Mesendoderm (in vitro differentiated cells): ENCODE measurements around the gene AFG3L2.
"Not testable (repeated sequence)": the region's sequence is repeated elsewhere in the genome, so short reads cannot be mapped to it uniquely, and the experiment has no call there.

Source experiments
- DNase-seq: peaks from one replicate; pipeline ENCODE4 v3.0.0; 2013
- H2AK5ac ChIP-seq: 2 replicates; pipeline ENCODE4 v1.6.1; 2013; ENCODE audit warnings: low read length, inconsistent platforms
- H2BK120ac ChIP-seq: 2 replicates; pipeline ENCODE4 v1.6.1; 2013; ENCODE audit warnings: low read depth, mild to moderate bottlenecking, low read length, moderate library complexity, mixed read lengths
- H2BK15ac ChIP-seq: replicated peaks from 2 replicates; pipeline ENCODE4 v1.6.1; 2013; ENCODE audit warnings: low read depth, mild to moderate bottlenecking, moderate library complexity
- H2BK5ac ChIP-seq: 2 replicates; pipeline ENCODE4 v1.6.1; 2013; ENCODE audit warnings: low read length, inconsistent platforms
- H3K18ac ChIP-seq: 2 replicates; pipeline ENCODE4 v1.6.1; 2013; ENCODE audit warnings: mild to moderate bottlenecking, low read length, mixed read lengths
- H3K23ac ChIP-seq: one replicate; pipeline ENCODE4 v1.6.1; 2013; ENCODE audit warnings: low read length
- H3K27ac ChIP-seq: 2 replicates; pipeline ENCODE4 v1.5.1; 2013; ENCODE audit warnings: low read depth, mild to moderate bottlenecking, inconsistent platforms, low read length, moderate library complexity
- H3K27me3 ChIP-seq: 2 replicates; pipeline ENCODE4 v1.6.1; 2013; ENCODE audit warnings: low read length, control low read depth, mild to moderate bottlenecking, inconsistent platforms; ENCODE audit not compliant: insufficient read depth, poor library complexity
- H3K36me3 ChIP-seq: 2 replicates; pipeline ENCODE4 v1.6.1; 2013; ENCODE audit warnings: low read length, inconsistent platforms; ENCODE audit not compliant: control insufficient read depth, insufficient read depth
- H3K4ac ChIP-seq: one replicate; pipeline ENCODE4 v1.6.1; 2013; ENCODE audit warnings: low read depth, mild to moderate bottlenecking, low read length, moderate library complexity
- H3K4me1 ChIP-seq: 2 replicates; pipeline ENCODE4 v1.6.1; 2013; ENCODE audit warnings: low read depth, low read length, inconsistent platforms; ENCODE audit not compliant: control insufficient read depth
- H3K4me2 ChIP-seq: 2 replicates; pipeline ENCODE4 v1.6.1; 2013; ENCODE audit warnings: low read length
- H3K4me3 ChIP-seq: 2 replicates; pipeline ENCODE4 v1.5.1; 2013; ENCODE audit warnings: mild to moderate bottlenecking, low read length
- H3K56ac ChIP-seq: one replicate; pipeline ENCODE4 v1.6.1; 2013; ENCODE audit warnings: low read length
- H3K79me1 ChIP-seq: 2 replicates; pipeline ENCODE4 v1.6.1; 2013; ENCODE audit warnings: low read length, inconsistent platforms
- H3K79me2 ChIP-seq: 2 replicates; pipeline ENCODE4 v1.6.1; 2013; ENCODE audit warnings: mild to moderate bottlenecking, low read length; ENCODE audit not compliant: control insufficient read depth, insufficient read depth
- H3K9ac ChIP-seq: 2 replicates; pipeline ENCODE4 v1.6.1; 2013; ENCODE audit warnings: low read length, inconsistent platforms
- H4K5ac ChIP-seq: one replicate; pipeline ENCODE4 v1.6.1; 2013; ENCODE audit warnings: low read length
- H4K8ac ChIP-seq: one replicate; pipeline ENCODE4 v1.6.1; 2013; ENCODE audit warnings: low read depth, mild to moderate bottlenecking, control low read depth, low read length, moderate library complexity
- WGBS: extraction: QIAGEN DNeasy Blood & Tissue Kit; methylation state at CpG from one replicate; pipeline ENCODE4 v1.1.7; 2013; ENCODE audit warnings: low lambda C conversion rate, missing lambda C conversion rate; ENCODE audit not compliant: insufficient coverage; ENCODE audit errors: extremely low coverage; 5-methylcytosine and 5-hydroxymethylcytosine counted together

Gene AFG3L2

GRCh38 chr18:12421732-12422131 lies 44.7 kb upstream of the AFG3L2 start:
- no peak overlapping the region for H2BK15ac ChIP-seq
- H2BK5ac ChIP-seq, result no peak overlapping the region
- no peak overlapping the region for H3K27ac ChIP-seq
- H3K56ac ChIP-seq, result no peak overlapping the region
- no peak overlapping the region for H3K9ac ChIP-seq
- no peaks in the 10 kb centered on the region for H3K27me3 ChIP-seq
- no peak overlapping the region for H2AK5ac ChIP-seq
- no peaks in the 10 kb centered on the region for H3K79me1 ChIP-seq
- H3K4me3 ChIP-seq, result no peak overlapping the region
- no peaks in the 10 kb centered on the region for H3K4me1 ChIP-seq
- no CpG with 5 or more reads among the region's 5 CpGs for WGBS
- H3K23ac ChIP-seq, result no peak overlapping the region
- no peak overlapping the region for H4K5ac ChIP-seq
- H3K36me3 ChIP-seq, result no peaks in the 10 kb centered on the region
- H3K4ac ChIP-seq, result no peak overlapping the region
- H2BK120ac ChIP-seq, result no peak overlapping the region
- H3K4me2 ChIP-seq, result no peak overlapping the region
- DNase-seq, result peak; percentile 47
- no peak overlapping the region for H4K8ac ChIP-seq
- H3K79me2 ChIP-seq, result no peaks in the 10 kb centered on the region
- H3K18ac ChIP-seq, result no peak overlapping the region

DNA sequence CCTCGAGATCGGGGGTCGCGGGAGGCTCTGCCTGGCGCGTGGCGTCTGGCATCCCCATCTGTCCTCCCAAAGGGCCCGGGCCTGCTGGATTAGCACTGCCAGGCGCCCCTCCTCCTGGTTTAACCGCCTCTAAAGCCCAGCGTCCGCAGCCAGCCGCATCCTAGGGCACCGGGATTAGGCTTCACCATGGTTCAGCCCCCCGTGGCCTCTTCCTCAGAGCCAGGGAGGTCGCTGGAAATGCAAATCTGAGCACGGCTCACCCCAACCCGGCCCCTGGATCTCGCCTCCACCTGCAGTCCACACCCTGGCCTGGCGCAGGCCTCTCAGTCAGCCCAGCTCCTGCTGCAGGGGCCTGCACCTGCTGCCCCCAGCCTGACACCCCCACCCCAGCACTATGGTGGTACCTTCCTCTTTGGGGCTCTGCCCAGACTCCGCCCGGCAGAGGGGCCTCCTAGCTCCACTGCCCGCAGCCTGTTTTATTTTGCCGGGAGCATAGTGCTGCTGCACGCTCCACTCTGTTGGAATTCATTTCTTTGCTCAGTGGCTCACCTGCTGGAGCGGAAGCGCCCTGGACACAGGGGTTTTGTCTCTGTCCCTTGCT lies 43.9 kb upstream of the AFG3L2 start:
- Histone ChIP-seq H3K79me2 (no peaks in the 10 kb centered on the region), H3K18ac (peak overlapping the region; percentile 6), H3K56ac (peak overlapping the region; percentile 58), H4K5ac (no peak overlapping the region), H3K4ac (no peak overlapping the region), H3K4me3 (no peak overlapping the region), H3K23ac (no peak overlapping the region), H3K9ac (peak overlapping the region; percentile 44), H3K4me1 (no peaks in the 10 kb centered on the region), H3K79me1 (no peaks in the 10 kb centered on the region), H3K4me2 (no peak overlapping the region), H3K36me3 (no peaks in the 10 kb centered on the region), H2AK5ac (no peak overlapping the region), H3K27ac (no peak overlapping the region), H4K8ac (peak overlapping the region; percentile 77), H2BK5ac (no peak overlapping the region), H2BK15ac (no peak overlapping the region), H2BK120ac (no peak overlapping the region), H3K27me3 (no peaks in the 10 kb centered on the region)
- WGBS, result no CpG with 5 or more reads among the region's 27 CpGs
- DNase-seq, result peak; percentile 55

DNA sequence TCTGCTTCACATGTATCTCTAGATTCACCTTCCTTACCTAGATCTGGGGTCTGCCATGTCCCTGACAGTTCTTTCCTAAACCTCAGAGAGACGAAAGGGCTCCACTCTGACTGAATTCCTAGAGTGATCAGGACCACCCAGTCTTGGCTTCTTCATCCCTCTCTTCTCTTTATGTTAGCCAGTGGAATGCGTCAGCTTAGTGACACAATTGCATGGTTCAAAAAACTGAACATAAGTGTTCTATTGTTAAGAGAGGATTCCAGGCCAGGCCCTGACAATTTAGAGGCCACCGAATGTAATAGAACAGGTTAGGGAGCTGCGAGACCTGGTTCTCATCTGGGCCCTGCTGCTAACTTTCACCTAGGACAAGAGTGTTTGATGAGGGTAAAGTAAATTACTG lies 40.7 kb upstream of the AFG3L2 start:
- DNase-seq, result no peak
- Histone ChIP-seq H3K18ac (no peak overlapping the region), H3K36me3 (no peaks in the 10 kb centered on the region), H2AK5ac (no peak overlapping the region), H3K4me3 (no peak overlapping the region), H3K4me2 (no peak overlapping the region), H3K23ac (no peak overlapping the region), H3K27me3 (no peaks in the 10 kb centered on the region), H3K56ac (no peak overlapping the region), H3K4me1 (no peaks in the 10 kb centered on the region), H3K27ac (no peak overlapping the region), H2BK15ac (no peak overlapping the region), H3K4ac (no peak overlapping the region), H2BK120ac (no peak overlapping the region), H4K8ac (no peak overlapping the region), H3K9ac (no peak overlapping the region), H3K79me1 (no peaks in the 10 kb centered on the region), H2BK5ac (no peak overlapping the region), H4K5ac (no peak overlapping the region), H3K79me2 (no peaks in the 10 kb centered on the region)
- no CpG with 5 or more reads among the region's 4 CpGs for WGBS

- no CpG with 5 or more reads among the region's 5 CpGs for WGBS
Observed at GRCh38 chr18:12416098-12416729, 39.2 kb upstream of the AFG3L2 start.

DNA sequence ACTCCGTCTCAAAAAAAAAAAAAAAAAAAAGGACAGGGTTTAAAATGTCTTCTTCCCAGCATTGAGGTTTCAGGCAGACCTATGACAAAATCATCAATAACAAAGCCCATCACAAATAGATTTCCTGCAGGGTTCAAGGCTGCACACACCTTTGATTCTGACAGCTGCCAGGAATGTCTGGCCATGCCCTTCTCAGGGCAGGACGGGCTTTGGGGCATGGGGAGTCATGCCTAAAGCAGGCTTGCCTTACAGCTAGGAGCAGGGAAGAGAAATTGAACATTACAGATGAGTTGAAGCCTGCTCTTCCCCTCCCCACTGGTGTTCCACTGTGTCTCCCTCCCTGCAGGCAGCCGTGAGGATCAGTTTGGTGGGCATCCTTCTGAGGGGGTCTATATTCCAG lies 34.4 kb upstream of the AFG3L2 start:
- WGBS, result no CpG with 5 or more reads among the region's 3 CpGs
- no peak overlapping the region for H2BK5ac ChIP-seq
- no peak overlapping the region for H3K4ac ChIP-seq
- no peak overlapping the region for H3K23ac ChIP-seq
- H3K36me3 ChIP-seq, result no peaks in the 10 kb centered on the region
- H3K79me2 ChIP-seq, result peaks cover 3% of the 10 kb centered on the region
- no peak overlapping the region for H3K18ac ChIP-seq
- no peak overlapping the region for H3K4me3 ChIP-seq
- H3K56ac ChIP-seq, result no peak overlapping the region
- no peak overlapping the region for H3K27ac ChIP-seq
- peaks cover 11% of the 10 kb centered on the region for H3K79me1 ChIP-seq
- no peak overlapping the region for H3K9ac ChIP-seq
- no peak for DNase-seq
- H4K8ac ChIP-seq, result no peak overlapping the region
- H3K4me1 ChIP-seq, result peaks cover 4% of the 10 kb centered on the region
- H3K4me2 ChIP-seq, result no peak overlapping the region
- no peak overlapping the region for H2AK5ac ChIP-seq
- no peak overlapping the region for H2BK15ac ChIP-seq
- H3K27me3 ChIP-seq, result peaks cover 1% of the 10 kb centered on the region
- H2BK120ac ChIP-seq, result no peak overlapping the region
- no peak overlapping the region for H4K5ac ChIP-seq

More at GRCh38 chr18:12416098-12416729, 39.2 kb upstream of the AFG3L2 start:
- Histone ChIP-seq H3K79me1 (peaks cover 1% of the 10 kb centered on the region), H3K4ac (no peak overlapping the region), H3K23ac (no peak overlapping the region), H4K5ac (no peak overlapping the region), H2BK120ac (no peak overlapping the region), H3K4me2 (no peak overlapping the region), H3K56ac (no peak overlapping the region), H3K27ac (no peak overlapping the region), H3K9ac (no peak overlapping the region), H2BK15ac (no peak overlapping the region), H3K79me2 (no peaks in the 10 kb centered on the region), H4K8ac (no peak overlapping the region), H3K4me1 (no peaks in the 10 kb centered on the region), H2AK5ac (no peak overlapping the region), H3K4me3 (no peak overlapping the region), H3K36me3 (no peaks in the 10 kb centered on the region), H3K27me3 (no peaks in the 10 kb centered on the region), H3K18ac (no peak overlapping the region), H2BK5ac (no peak overlapping the region)
- DNase-seq, result no peak

DNA sequence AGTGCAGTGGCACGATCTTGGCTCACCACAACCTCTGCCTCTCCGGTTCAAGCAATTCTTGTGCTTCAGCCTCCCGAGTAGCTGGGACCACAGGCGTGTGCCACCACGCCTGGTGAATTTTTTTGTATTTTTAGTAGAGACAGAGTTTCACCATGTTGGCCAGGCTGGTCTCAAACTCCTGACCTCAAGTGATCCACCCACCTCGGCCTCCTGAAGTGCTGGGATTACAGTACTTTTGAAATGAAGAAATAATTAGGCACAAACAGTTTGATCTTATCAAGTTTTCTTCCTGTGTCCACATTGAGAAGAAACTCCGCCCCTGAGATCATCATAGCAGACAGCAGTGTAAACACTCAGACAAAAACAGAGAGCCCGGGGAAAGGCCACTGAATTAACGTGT lies 33.7 kb upstream of the AFG3L2 start:
- not testable (repeated sequence) for H3K4ac ChIP-seq, H4K5ac ChIP-seq, H3K56ac ChIP-seq, H3K36me3 ChIP-seq, H3K27me3 ChIP-seq, H3K4me3 ChIP-seq, H2BK5ac ChIP-seq, H4K8ac ChIP-seq, H3K27ac ChIP-seq, H3K9ac ChIP-seq, H2BK15ac ChIP-seq, H2BK120ac ChIP-seq, DNase-seq, H3K4me1 ChIP-seq, H2AK5ac ChIP-seq, H3K4me2 ChIP-seq, H3K79me2 ChIP-seq, H3K18ac ChIP-seq, H3K23ac ChIP-seq
- WGBS, result no CpG with 5 or more reads among the region's 9 CpGs
- H3K79me1 ChIP-seq, result peaks cover 11% of the 10 kb centered on the region
